Measurements from ENCODE around the gene SLC30A7.

DNA sequence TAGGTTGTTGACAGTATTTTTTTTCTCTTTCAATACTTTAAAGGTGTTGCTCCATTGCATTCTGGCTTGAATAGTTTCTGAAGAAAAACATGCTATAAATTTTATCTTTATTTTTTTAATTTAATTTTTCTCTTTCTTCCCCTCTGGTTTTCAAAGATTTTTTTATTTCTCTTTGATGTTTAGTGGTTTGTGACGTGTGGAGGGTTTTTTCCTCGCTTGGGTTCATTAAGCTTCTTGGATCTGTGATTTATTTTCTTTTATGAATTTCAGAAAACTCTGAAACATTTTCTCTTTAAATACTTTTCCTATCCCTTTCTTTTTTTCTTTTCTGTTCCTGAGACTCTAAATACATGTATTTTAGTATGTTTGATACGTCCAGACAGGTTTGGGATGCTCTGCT, 9.3 kb downstream of the SLC30A7 start:
- TF ChIP-seq CTCF (IDR thresholded peaks at IDR 0.05) (no peak), ZFX (IDR thresholded peaks at IDR 0.05; ENCODE audit: borderline replicate concordance) (no peak)
